Measurements from ENCODE around the gene SOD3. TPM values are rescaled to one million over a fixed set of nuclear protein-coding genes. Genes with fewer than 3 reads are reported as not detected.

Gene SOD3
- total and polyA plus RNA-seq, 4 donors = 2.6 to 8.1 (median 4.6) TPM

GRCh38 chr4:24794480-24794879, 893 bp upstream of the SOD3 start:
- DNase-seq (ENCODE audit: low spot score) = no peak
- no peak overlapping the region for H3K9ac ChIP-seq (ENCODE audit: low read depth in 1 of 2, low read length in 2 of 2)

GRCh38 chr4:24795666-24796381, 451 bp downstream of the SOD3 start:
- 35% methylated on average over 9 of the region's 9 CpGs for WGBS
- H3K4me3 ChIP-seq (ENCODE audit: low read depth in 1 of 3, low read length in 3 of 3) = no peak overlapping the region
- H3K4me1 ChIP-seq (ENCODE audit: control insufficient read depth in 4 of 4, insufficient read depth in 4 of 4, low read length in 3 of 4) = peaks cover 0 to 19% (median 12%) of the 10 kb centered on the region in 4 donors
- no peak overlapping the region for H3K9ac ChIP-seq (ENCODE audit: low read depth in 1 of 2, low read length in 2 of 2)
- no peaks in the 10 kb centered on the region for H3K36me3 ChIP-seq (ENCODE audit: control insufficient read depth in 4 of 4, insufficient read depth in 3 of 4, low read depth in 1 of 4, low read length in 3 of 4)
- H3K27ac ChIP-seq (ENCODE audit: low read depth in 1 of 2, low read length in 2 of 2) = no peak overlapping the region
- peak in 1 of 2 donors; percentile 1 for TF ChIP-seq RAD21 (IDR thresholded peaks at IDR 0.05)
- no peak for TF ChIP-seq YY1 (IDR thresholded peaks at IDR 0.05)
- no peak for TF ChIP-seq JUND (IDR thresholded peaks at IDR 0.05)
- TF ChIP-seq, protein P1, sequence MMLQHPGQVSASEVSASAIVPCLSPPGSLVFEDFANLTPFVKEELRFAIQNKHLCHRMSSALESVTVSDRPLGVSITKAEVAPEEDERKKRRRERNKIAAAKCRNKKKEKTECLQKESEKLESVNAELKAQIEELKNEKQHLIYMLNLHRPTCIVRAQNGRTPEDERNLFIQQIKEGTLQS (IDR thresholded peaks at IDR 0.05) = no peak
- TF ChIP-seq SP1 (IDR thresholded peaks at IDR 0.05) = no peak
- TF ChIP-seq RXRA (IDR thresholded peaks at IDR 0.05) = no peak
- no peak for TF ChIP-seq HNF4G (IDR thresholded peaks at IDR 0.05)
- no peak for DNase-seq (ENCODE audit: low spot score)
- peaks cover 0 to 7% (median 5%) of the 10 kb centered on the region in 4 donors for H3K27me3 ChIP-seq (ENCODE audit: control insufficient read depth in 4 of 4, insufficient read depth in 4 of 4, low read length in 3 of 4)
- H3K9me3 ChIP-seq (ENCODE audit: control insufficient read depth in 4 of 4, low read length in 3 of 4) = no peaks in the 10 kb centered on the region

More at GRCh38 chr4:24794480-24794879, 893 bp upstream of the SOD3 start:
- TF ChIP-seq NR2F2 (IDR thresholded peaks at IDR 0.05) (peak; percentile 13), FOXA2 (IDR thresholded peaks at IDR 0.05) (no peak)
- Histone ChIP-seq H3K27ac (ENCODE audit: low read depth in 1 of 2, low read length in 2 of 2) (peak overlapping the region in 1 of 2 donors; percentile 68), H3K36me3 (ENCODE audit: control insufficient read depth in 4 of 4, insufficient read depth in 3 of 4, low read depth in 1 of 4, low read length in 3 of 4) (no peaks in the 10 kb centered on the region), H3K4me1 (ENCODE audit: control insufficient read depth in 4 of 4, insufficient read depth in 4 of 4, low read length in 3 of 4) (peaks cover 0 to 10% (median 4%) of the 10 kb centered on the region in 4 donors), H3K27me3 (ENCODE audit: control insufficient read depth in 4 of 4, insufficient read depth in 4 of 4, low read length in 3 of 4) (peaks cover 0 to 4% (median 3%) of the 10 kb centered on the region in 4 donors), H3K4me3 (ENCODE audit: low read depth in 1 of 3, low read length in 3 of 3) (no peak overlapping the region), H3K9me3 (ENCODE audit: control insufficient read depth in 4 of 4, low read length in 3 of 4) (no peaks in the 10 kb centered on the region)
- WGBS = 68% methylated on average over 10 of the region's 10 CpGs

GRCh38 chr4:24796620-24797019, 1.2 kb downstream of the SOD3 start:
- Histone ChIP-seq H3K9ac (ENCODE audit: low read depth in 1 of 2, low read length in 2 of 2) (no peak overlapping the region), H3K4me1 (ENCODE audit: control insufficient read depth in 4 of 4, insufficient read depth in 4 of 4, low read length in 3 of 4) (peaks cover 0 to 21% (median 13%) of the 10 kb centered on the region in 4 donors), H3K27ac (ENCODE audit: low read depth in 1 of 2, low read length in 2 of 2) (no peak overlapping the region), H3K9me3 (ENCODE audit: control insufficient read depth in 4 of 4, low read length in 3 of 4) (no peaks in the 10 kb centered on the region), H3K4me3 (ENCODE audit: low read depth in 1 of 3, low read length in 3 of 3) (no peak overlapping the region), H3K36me3 (ENCODE audit: control insufficient read depth in 4 of 4, insufficient read depth in 3 of 4, low read depth in 1 of 4, low read length in 3 of 4) (no peaks in the 10 kb centered on the region), H3K27me3 (ENCODE audit: control insufficient read depth in 4 of 4, insufficient read depth in 4 of 4, low read length in 3 of 4) (peaks cover 0 to 8% (median 6%) of the 10 kb centered on the region in 4 donors)
- DNase-seq (ENCODE audit: low spot score) = no peak
- TF ChIP-seq, protein P2, sequence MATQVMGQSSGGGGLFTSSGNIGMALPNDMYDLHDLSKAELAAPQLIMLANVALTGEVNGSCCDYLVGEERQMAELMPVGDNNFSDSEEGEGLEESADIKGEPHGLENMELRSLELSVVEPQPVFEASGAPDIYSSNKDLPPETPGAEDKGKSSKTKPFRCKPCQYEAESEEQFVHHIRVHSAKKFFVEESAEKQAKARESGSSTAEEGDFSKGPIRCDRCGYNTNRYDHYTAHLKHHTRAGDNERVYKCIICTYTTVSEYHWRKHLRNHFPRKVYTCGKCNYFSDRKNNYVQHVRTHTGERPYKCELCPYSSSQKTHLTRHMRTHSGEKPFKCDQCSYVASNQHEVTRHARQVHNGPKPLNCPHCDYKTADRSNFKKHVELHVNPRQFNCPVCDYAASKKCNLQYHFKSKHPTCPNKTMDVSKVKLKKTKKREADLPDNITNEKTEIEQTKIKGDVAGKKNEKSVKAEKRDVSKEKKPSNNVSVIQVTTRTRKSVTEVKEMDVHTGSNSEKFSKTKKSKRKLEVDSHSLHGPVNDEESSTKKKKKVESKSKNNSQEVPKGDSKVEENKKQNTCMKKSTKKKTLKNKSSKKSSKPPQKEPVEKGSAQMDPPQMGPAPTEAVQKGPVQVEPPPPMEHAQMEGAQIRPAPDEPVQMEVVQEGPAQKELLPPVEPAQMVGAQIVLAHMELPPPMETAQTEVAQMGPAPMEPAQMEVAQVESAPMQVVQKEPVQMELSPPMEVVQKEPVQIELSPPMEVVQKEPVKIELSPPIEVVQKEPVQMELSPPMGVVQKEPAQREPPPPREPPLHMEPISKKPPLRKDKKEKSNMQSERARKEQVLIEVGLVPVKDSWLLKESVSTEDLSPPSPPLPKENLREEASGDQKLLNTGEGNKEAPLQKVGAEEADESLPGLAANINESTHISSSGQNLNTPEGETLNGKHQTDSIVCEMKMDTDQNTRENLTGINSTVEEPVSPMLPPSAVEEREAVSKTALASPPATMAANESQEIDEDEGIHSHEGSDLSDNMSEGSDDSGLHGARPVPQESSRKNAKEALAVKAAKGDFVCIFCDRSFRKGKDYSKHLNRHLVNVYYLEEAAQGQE (IDR thresholded peaks at IDR 0.05) = no peak
